DMS53 (cell line): ENCODE measurements around the gene LGI2.

Experiments used
- DNase-seq: peaks from one replicate; lab custom pipeline; 2025; lab: John Stamatoyannopoulos, UW

LGI2 gene

DNA sequence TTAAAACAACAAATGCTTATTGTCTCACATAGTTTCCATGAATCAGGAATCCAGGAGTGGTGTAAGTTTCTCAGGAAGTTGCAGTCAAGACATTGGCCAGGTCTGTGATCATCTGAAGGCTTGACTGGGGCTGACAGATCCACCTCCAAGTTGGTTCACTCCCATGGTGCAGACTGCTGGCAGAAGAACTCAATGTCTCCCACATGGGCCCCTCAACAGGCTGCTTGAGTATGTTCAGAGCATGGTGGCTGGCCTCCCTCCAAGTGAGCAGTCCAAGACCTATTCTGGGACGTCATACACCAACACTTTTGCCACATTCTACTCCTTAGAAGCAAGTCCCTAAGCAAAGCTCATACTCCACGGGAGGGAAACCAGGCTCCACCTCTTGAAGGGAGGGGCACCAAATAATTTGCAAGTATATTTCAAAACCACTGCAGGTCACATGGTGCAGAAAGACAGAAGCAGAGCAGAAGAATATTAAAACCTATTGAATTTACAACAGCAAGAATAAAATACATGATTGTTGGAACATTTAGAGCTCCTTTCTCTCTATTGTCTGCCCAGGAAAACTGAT lies 35.3 kb downstream of the LGI2 start:
- DNase-seq: no peak

DNA sequence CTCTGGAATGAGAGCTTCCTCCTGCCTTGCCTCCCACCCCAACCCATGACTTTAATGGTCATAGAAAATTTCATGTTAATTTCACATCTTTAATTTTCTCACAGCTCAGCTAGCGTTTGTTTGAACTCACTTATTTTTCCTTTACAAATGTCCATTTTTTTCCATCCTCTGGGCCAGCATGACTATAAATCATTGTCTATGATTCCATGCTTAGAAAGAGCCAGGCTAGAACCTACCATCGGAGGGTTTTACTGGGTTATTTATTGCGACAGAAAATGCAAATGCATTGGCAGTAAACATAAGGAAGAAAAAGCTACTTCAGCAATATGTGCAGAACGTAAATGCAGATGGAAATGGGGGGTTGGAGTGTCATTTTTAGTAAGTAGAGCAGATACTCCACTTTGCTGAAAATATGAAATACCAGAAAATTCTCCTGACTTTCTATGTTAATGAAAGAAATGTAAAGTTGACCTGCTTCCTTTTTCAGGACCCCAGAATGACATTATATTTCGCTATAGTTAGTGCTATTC lies 37.1 kb downstream of the LGI2 start:
- DNase-seq: no peak

DNA sequence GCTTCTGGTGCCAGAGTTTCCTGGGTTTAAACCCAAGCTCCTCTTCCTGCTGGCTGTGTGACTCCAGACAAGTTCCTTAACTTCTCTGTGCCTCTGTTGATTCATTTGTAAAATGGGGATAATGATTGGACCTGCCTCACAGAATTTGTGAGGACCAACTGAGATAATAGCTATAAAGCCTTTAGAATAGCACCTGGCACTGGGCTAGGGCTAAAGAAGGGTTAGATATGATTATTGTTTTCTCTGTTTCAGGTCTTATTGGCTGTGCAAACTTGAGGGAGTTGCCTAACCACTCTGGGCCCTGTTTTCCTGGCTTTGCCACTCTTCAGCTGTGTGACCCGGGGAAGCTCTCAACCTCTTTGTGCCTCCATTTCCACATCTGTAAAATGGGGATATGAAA lies 37.8 kb downstream of the LGI2 start:
- no peak for DNase-seq

DNA sequence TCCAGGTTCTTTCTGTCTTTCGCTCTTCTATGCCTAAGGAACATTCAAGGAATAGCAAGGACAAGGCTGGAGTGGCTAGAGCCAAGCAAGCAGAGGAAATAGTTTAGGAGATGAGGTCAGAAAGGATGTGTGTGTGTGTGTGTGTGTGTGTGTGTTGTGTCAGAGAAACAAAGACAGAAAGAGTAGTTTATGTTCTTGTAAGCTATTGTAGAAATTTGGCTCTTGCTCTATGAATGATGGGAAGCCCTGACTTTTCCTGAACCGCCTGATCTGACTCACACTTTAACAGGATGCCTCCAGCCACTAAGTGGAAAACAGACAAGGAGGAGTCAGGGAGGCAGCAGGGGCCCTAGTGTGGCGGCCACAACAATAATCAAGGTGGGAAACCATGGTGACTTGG lies 39.7 kb downstream of the LGI2 start:
- no peak for DNase-seq

DNA sequence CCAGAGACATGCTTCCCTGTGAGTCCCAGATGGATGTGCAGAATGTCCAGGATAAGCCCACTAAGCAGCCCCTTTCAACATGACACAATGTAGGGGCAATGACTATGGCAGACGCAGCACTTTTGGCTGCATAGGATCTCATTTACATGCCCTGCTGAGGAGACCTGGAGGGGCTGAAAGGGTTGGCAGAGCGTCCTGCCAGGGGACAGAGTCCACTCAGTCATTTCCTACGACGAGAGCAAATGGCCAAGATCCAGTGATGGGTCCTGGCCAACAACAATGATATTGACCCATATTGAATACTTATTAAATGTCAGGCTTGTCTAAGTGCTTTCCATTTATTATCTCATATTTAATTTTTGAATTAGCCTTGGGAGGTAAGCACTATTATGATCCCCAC lies 41.4 kb downstream of the LGI2 start:
- DNase-seq: no peak

DNA sequence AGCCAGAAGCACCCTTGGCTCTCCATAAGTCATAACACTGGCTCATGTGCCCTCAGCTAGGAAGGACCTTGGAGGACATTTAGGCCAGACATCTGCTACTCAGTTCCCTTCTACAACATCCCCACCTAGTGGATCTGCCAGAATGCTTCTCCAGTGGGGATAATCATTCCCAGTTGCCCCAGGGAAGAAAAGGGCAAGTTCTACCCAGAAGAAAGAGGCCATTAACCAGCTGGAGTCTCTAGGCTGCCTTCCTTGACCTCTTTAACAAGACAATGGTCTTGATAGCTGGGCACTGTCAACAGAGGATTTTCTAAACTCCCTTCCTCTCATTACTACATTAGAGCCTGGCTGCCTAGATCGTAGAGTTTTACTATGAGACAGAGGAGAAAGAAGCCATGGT lies 42.0 kb downstream of the LGI2 start:
- DNase-seq: peak; percentile 83

DNA sequence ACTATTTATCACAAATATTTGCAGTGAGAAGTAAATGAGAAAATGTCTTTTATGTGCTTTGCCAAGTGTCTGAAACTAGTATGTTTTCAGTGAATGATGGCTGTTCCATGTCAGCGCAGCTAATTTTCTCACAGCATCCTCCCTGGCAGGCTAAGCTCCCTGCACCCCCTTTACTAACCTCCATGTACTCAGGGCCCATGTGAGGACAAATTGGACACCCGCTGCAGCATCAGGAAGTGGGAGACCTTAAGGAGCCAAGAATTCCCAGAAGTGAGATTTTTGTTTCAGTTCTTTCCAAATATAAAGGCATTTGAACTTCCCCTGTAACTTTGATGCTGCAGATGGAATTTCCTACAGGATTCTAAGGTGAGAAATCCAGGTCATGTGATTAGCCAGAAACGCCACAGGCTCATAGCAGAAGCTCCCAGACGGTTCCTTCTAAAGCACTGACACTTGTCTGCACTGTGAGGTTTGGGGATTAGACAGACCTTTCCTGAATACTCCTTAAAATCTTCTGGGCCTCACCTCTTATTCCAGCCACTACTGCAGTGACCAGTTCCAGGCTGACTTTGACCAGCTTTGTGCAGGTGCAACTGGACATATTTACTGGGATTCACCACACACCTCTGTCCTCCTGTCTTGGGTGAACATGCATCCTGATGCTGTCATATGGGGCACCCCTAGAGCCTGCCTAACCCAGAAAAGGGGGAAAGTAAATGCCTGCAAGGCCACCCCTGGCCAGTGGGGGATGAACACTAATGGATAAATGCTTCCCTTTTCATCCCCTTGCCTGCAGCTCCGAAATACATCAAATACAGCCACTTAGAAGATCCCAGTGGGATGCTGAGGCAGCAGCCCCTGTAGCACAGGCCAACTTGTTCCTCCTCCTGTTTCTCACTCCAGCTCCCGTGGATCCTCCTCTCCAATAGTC lies 45.9 kb downstream of the LGI2 start:
- peak; percentile 16 for DNase-seq

DNA sequence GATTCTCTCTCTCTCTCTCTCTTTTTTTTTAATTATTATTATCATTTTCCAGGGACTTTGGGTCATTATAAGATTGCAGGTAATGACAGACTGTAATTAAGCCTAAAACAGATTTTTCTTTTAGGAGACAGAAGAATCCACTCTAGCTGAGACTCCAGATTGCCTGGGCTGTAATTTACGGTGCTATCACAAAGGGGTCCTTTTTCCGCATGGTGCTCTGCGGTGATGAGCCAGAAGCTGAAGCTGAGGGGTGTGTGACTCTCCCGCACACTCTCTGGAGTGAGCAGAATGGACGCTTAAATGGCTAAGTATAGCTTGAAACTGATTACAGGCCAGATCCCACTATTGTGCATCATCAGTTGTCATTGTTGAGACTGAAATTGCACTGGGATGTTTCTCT lies 50.0 kb downstream of the LGI2 start:
- DNase-seq: no peak

DNA sequence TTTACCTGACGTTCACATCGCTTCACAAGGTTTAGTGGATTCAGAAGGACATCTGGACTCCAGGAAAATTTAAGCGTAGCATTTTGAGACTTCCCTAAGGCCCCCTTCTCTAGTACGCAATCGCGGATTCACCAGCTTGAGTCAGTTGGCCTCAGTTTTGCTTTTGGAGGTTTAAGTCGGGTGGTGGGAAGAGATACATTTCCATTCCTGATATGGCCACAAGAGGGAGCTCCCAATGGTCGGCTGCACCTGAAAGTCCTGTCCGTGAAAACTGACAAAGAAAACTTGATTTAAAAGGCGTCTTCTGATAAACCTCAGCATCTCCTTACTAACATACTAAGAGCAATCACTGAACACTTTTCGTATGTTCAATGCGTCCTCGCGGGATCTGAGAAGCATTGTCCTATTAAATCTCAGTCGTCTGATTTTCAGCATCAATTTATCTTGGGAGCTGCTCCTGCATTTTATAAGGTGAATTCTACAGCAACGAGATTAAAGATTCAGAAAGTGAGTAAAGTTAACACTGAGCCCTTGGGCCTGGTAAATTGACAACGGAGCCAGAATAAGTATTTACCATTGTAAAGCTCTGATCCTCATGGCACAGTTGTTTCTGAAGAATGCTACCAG lies 50.6 kb downstream of the LGI2 start:
- peak; percentile 88 for DNase-seq

DNA sequence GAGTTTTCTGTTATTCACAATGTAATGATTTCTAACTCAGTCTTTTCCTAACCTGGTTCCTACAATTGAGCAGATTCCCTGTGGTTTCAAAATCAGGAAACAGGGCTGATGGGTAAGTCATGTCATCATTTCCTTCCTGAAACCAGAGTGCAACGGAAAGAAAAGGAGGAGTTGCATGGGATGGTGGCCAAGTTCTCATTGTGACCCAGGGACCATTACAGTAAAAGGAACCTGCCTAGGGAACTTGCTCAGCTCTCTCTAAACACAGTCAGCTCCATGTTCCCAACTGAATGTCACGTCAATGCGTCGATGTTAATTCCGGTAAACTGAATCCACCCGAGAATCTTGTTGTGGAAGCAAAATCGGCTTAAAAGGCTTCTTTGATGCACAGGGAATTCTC lies 51.2 kb downstream of the LGI2 start:
- DNase-seq: peak; percentile 37

DNA sequence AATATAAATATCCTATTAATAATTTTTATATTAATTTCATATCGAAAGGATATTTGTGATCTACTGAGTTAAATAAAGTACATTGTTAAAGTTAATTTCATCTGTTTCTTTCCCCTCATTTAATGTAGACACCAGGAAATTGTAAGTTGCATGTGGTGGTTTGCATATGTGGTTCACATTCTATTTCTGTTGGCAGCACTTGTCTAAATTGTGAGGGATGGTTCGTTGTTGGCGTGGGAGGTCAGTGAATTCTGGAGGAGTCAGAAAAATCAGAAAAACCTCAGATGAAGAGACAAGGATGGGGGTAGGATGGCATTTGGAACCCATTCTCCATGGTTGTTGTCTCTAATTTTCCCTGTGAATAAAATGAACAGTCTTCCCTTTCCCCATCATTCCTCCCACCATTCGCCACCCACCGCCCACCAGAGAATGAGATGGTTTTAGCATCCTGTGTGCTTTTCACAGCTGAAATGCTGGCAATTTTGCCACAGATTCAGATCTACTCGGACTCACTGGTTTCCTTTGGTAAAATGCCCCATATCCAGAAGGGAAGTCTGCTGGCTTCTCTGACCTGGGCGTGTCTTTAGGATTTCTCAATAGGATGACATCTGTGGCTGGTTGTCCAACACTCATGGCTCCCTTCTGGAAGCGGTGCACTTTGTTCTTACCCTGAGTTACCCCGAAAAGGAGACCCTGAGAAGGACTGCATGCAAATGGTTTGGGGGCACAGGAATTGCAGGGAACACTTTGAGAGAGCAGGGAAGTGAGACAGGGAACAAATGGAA lies 52.3 kb downstream of the LGI2 start:
- no peak for DNase-seq

DNA sequence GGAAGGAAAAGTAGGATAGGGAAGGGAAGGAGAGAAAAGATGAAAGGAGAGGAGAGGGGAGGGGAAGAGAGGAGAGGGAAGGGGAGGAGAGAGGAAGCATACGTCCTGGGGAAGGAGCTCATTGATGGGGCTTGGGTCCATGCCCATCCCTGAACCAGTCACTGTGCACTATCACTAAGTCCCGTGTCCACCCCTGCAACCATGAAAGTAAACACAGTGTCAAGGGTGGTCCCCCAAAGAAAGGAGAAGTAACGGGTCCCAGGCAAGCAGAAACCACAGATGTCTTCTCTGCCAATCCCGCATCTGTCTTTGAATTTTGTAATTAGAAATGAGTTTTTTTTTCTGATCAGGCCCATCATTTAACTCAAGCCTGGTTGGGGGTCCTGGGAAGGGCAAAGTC lies 55.2 kb downstream of the LGI2 start:
- DNase-seq: no peak

DNA sequence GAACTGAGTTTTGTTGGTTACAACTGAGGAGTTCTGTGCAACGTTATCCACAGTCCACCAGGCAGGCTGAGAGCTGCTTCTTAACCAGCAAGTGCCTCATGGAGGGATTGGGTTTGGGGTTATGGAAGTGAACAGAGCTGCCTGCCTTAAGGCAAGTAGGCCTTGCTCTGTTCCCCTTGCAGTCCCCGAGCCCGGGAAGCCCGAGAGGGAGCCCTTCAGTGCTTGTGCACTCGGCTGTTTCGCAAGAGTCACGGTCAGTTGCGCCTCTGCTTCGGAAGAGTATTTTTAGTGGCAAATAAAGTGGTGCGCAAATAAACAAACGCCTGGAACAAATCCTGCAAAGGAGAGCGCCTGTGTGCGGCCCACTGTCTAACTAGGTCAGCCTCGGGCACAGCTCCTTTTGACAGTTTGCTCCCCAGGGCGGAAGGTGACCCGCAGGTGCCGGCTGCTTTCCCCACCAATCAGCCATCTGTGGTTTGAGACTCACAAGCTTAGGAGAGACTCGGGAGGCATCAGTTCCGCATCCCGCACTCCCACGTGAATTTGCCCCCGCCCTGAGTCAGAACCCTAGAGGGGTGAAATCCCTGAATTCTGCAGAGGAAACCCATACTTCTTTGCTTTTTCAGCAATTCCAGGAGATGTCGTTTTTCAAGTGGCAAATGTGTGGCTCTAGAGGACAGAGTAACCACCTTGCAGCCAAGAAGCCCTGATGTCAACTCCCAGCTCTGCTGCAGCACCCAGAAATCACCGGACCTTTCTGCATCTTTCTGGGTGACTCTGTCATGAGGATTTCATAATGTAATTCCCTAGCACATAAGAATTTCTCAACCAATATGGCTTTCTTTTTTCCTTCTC lies 56.8 kb downstream of the LGI2 start:
- peak; percentile 88 for DNase-seq

DNA sequence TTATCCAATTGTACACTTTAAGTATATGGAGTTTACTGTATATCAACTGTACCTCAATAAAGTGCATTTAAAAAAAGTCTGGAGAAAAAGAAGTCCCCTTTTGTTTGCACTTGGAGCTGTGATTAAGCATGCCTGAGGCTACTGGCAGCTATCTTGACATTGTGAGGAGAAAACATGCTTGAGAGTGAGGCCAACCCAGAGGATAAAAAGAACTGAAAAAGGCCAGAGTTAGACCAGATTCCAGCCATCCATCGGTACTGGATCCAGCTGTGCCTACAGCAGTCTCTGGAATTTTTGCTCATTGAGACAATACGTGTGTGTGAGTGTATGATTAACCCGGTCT lies 57.4 kb downstream of the LGI2 start:
- DNase-seq: no peak

DNA sequence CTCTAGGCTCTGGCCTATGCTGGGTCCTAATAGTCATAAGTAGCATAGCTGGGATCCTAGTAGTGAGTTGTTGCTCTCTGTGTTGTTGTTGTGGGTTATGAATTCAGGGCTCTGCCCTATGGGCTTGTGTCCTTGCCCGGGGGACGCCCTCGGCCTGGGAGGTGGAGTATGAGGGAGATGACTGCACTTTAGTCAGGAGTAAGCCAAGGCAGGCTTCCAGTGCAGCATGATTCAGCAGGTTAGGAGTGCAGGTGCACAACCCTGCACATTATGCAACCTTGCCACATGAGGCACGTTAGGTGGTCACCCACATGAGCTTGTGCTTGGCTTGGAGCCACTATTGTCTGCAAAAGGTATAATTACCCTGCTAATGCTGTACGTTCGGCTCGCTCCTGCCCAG lies 59.6 kb downstream of the LGI2 start:
- no peak for DNase-seq

DNA sequence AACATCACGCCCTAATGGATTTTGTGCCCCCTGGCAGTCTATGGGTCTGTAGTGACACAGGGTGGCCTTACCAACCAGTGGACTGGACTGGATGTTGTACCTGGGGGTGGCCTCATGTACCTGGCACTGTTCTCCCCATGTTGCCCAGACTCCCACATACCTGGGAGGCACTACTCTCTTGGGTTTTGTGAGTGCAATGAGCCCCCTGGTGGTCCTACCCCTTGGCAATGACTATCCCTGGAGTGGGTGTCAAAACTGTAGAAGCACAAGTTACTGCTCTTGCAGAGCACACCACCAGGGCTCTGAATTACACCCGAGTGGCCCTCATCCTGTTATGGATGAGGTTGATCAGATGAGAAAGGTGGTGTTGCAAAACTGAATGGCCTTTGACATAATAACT lies 60.1 kb downstream of the LGI2 start:
- no peak for DNase-seq

DNA sequence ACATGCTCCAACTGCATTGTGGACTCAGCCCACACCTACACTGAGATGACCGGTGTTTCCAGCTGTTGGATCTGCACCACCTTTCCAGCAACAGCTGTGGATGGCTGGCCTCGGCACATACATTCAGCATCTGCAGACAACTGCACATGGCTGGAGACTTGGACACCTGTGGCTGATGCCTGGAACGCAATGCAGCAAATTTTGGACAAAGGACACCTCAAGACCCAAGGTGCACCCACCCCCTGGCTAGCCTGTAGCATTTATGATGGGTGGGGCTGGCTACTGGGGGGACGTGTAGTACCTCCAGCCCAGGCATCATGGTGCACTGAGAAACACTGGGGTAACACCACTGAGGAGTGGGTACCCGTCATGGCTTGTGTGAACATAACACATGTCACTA lies 60.6 kb downstream of the LGI2 start:
- DNase-seq: no peak

DNA sequence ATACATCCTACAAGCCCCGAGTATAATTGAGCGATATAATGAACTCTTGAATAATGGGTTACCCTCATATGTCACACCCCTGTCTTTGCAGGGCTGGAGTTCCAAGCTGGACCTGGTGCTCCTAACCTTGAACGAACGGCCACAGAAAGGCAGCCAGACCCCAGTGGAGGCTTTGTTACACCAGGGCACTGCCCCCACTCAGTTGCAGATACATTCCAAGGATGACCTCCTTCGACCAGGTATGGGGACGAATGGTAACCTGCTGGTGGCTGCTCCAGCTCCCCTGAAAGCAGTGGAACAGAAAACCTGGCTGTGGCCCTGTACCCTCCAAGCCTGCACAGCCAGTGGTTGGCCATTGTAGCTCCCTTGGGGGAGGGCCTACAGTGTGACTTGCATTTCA lies 61.3 kb downstream of the LGI2 start:
- DNase-seq: no peak

DNA sequence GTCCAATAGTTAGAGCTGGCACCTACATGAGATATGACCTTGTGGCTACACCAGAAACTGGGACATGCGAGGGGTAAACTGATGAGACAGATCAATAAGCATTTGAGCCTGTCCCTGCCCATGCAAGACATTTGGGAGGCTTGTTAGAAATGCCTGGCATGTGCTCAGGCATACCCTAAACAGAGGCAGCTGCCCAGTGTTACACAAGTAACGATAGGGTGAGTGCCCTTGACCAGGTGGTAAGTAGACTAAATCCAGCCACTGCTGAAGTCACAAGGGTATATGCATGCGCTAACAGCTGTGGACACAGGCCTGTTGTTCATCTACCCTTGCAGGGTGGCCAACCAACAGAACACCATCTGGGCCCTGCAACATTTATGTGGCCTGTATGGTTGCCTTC lies 61.8 kb downstream of the LGI2 start:
- peak; percentile 25 for DNase-seq

DNA sequence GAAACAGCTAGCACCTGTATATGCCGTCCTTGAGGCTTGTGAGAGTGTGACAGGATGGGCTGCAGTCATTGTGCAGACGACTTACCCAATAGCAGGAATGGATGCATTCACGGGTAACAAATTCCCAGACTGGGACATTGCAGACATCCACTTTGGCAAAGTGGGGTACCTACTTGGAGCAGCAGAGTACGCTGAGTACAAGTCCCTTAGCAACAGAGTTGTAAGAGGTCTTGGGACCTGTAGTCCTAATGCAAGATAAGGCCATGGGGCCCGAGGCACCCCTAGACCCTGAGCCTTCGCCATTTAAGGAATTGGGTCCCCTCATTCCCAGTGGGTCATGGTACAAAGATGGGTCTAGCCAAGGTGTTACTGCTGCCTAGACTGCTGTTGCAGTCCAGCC lies 62.5 kb downstream of the LGI2 start:
- DNase-seq: no peak

DNA sequence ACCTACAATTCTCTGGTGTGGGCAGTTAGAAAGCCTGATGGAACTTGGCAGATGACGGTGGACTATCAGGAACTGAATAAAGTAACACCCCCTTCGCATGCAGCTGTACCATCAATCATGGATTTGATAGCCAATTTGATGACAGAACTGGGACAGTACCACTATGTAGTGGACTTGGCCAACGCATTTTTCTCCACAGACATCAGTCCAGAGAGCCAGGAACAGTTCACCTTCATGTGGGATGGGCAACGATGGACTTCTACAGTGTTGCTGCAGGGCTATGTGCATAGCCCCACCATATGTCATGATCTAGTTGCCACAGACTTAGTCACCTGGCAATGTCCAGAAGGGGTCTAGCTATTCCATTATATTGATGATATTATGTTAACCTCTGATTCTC lies 63.4 kb downstream of the LGI2 start:
- DNase-seq: no peak
